ENCODE measurements around the gene CAPN2. TPM values are rescaled to one million over a fixed set of nuclear protein-coding genes. Genes with fewer than 3 reads are reported as not detected.

The CAPN2 gene
- 10 to 100 TPM; 42.8 to 73.0 TPM for total RNA-seq

- peak; percentile 76 for ATAC-seq (replicated peaks)
- Mint-ChIP-seq H3K4me3 (peak within 1 kb of the TSS; percentile 69), H3K9me3 (no peaks in the 10 kb centered on the region), H3K4me1 (peaks cover 42% of the 10 kb centered on the region), H3K36me3 (ENCODE audit: low read depth) (peaks cover 6% of the 10 kb centered on the region), H3K27me3 (no peaks in the 10 kb centered on the region), H3K27ac (peak within 1 kb of the TSS; percentile 39)
Observed at GRCh38 chr1:223712194-223712849, at the start of gene CAPN2. TSS of gene CAPN2 (plus strand) at chr1:223712539. CDS start at chr1:223712641, 102 bp downstream.

GRCh38 chr1:223662943-223663342 is 49.4 kb upstream of the CAPN2 start:
- Mint-ChIP-seq H3K27me3 (peaks cover 3% of the 10 kb centered on the region), H3K9me3 (no peaks in the 10 kb centered on the region), H3K27ac (no peak overlapping the region), H3K4me3 (no peak overlapping the region), H3K4me1 (no peaks in the 10 kb centered on the region), H3K36me3 (ENCODE audit: low read depth) (no peaks in the 10 kb centered on the region)
- ATAC-seq (replicated peaks) = no peak

GRCh38 chr1:223664106-223664505 is 48.2 kb upstream of the CAPN2 start:
- no peaks in the 10 kb centered on the region for H3K36me3 Mint-ChIP-seq (ENCODE audit: low read depth)
- peaks cover 3% of the 10 kb centered on the region for H3K27me3 Mint-ChIP-seq
- H3K4me1 Mint-ChIP-seq = no peaks in the 10 kb centered on the region
- no peaks in the 10 kb centered on the region for H3K9me3 Mint-ChIP-seq
- H3K27ac Mint-ChIP-seq = no peak overlapping the region
- no peak overlapping the region for H3K4me3 Mint-ChIP-seq
- no peak for ATAC-seq (replicated peaks)

GRCh38 chr1:223665592-223666312 is 46.6 kb upstream of the CAPN2 start, which contains the start of gene CAPN8:
TSS of gene CAPN8 (minus strand) at chr1:223665701. CDS start at chr1:223665646, 55 bp downstream.
- Mint-ChIP-seq H3K27ac (no peak within 1 kb of the TSS), H3K27me3 (peaks cover 3% of the 10 kb centered on the region), H3K9me3 (no peaks in the 10 kb centered on the region), H3K4me1 (no peaks in the 10 kb centered on the region), H3K4me3 (no peak within 1 kb of the TSS), H3K36me3 (ENCODE audit: low read depth) (no peaks in the 10 kb centered on the region)
- ATAC-seq (replicated peaks) = no peak

- Mint-ChIP-seq H3K27me3 (no peaks in the 10 kb centered on the region), H3K4me3 (no peak overlapping the region), H3K27ac (no peak overlapping the region), H3K4me1 (no peaks in the 10 kb centered on the region), H3K9me3 (no peaks in the 10 kb centered on the region), H3K36me3 (ENCODE audit: low read depth) (no peaks in the 10 kb centered on the region)
- peak; percentile 7 for ATAC-seq (replicated peaks)
Observed at GRCh38 chr1:223667484-223668182, 44.7 kb upstream of the CAPN2 start.

DNA sequence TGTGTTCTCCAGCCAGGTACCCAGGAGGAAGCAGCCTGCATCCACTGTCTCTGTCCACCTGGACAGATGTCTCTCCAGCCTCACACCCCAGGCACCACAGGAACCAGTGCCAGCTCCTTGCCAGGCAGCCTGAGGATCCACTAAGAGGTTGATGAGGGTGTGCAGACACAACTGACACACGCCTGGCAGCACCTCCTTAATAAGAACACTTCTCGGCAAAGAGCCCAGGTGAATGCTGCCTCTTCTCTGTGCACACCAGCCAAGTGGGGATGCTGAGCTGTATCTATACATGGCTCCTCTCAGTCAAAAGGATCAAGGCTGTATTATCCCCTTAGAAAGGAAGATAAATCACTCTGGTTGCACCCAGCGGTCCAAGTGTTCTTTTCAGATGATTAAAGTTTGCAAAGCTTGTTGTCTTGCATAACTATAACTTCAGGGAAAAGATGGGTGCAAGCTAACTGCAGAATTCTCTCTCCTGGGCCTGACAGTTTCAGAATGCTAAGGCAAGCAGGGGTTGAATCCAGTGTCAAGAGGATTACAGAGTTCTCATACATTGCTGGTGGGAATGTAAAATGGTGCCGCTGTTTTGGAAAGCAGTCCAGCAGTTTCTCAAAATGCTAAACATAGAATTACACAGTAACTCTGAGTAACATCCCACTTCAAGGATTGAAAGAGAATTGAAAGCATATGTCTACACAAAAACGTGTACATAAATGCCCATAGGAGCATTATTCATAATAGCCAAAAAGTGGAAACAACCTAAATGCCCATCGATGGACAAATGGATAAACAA is 43.1 kb upstream of the CAPN2 start:
- H3K27me3 Mint-ChIP-seq = no peaks in the 10 kb centered on the region
- ATAC-seq (replicated peaks) = no peak
- H3K9me3 Mint-ChIP-seq = no peaks in the 10 kb centered on the region
- H3K4me3 Mint-ChIP-seq = no peak overlapping the region
- no peaks in the 10 kb centered on the region for H3K36me3 Mint-ChIP-seq (ENCODE audit: low read depth)
- no peak overlapping the region for H3K27ac Mint-ChIP-seq
- no peaks in the 10 kb centered on the region for H3K4me1 Mint-ChIP-seq

DNA sequence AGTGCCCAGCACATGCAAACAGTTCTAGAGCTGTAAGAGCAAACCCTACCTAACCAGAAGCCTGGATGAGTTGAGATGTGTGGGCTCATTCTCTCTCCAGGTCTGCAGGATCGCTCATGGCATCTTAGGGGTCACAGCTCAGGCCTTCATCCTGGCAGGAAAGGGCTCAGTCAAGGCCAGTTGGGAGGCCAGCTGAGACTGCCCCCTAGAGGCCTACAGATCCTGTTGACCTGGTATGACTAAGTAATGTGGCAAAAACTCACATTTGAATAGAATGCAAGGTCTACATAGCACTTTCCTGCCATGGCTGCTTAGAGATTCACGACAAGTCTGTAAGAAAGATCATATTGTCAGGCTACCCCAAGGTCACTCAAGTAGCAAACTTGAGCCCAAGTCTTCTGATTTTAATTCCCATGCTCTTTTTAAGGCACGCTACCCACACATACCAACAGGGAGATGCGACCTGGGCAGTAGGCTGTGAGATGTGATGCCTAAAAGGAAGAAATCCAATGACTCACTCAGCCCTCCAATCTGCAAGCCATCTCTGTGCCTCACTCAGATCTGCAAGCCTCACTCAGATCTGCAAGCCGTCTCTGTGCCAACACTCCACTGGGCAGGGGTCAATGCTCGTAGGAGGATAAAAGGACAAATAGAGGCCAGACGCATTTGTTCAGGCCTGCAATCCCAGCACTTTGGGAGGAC is 41.7 kb upstream of the CAPN2 start:
- no peak overlapping the region for H3K27ac Mint-ChIP-seq
- H3K9me3 Mint-ChIP-seq = peaks cover 7% of the 10 kb centered on the region
- H3K36me3 Mint-ChIP-seq (ENCODE audit: low read depth) = no peaks in the 10 kb centered on the region
- H3K27me3 Mint-ChIP-seq = no peaks in the 10 kb centered on the region
- ATAC-seq (replicated peaks) = peak; percentile 72
- no peak overlapping the region for H3K4me3 Mint-ChIP-seq
- H3K4me1 Mint-ChIP-seq = no peaks in the 10 kb centered on the region

DNA sequence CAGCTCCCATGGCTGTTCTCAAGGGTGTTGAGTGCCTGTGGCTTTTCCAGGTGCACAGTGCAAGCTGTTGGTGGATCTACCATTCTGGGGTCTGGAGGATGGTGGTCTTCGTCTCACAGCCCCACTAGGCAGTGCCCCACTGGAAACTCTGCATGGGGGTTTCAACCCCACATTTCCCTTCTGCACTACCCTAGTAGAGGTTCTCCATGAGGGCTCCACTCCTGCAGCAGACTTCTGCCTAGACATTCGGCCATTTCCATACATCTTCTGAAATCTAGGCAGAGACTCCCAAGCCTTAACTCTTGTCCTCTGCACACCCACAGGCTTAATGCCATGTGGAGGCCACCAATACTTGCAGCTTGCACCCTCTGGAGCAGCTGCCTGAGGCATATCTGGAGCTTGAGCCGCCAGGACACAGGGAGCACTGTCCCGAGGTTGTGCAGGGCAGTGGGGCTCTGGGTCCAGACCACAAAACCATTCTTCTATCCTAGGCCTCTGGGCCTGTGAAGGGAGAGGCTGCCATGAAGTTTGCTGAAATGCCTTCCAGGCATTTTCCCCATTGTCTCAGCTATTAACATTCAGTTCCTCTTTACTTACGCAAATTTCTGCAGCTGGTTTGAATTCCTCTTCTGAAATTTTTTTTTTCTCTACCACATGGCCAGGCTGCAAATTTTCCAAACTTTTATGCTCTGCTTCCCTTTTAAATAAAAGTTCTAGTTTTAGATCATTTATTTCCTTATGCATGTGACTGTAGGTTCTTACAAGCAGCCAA is 38.0 kb upstream of the CAPN2 start:
- H3K27ac Mint-ChIP-seq = no peak overlapping the region
- H3K27me3 Mint-ChIP-seq = peaks cover 4% of the 10 kb centered on the region
- ATAC-seq (replicated peaks) = no peak
- H3K4me1 Mint-ChIP-seq = no peaks in the 10 kb centered on the region
- H3K4me3 Mint-ChIP-seq = no peak overlapping the region
- peaks cover 10% of the 10 kb centered on the region for H3K9me3 Mint-ChIP-seq
- H3K36me3 Mint-ChIP-seq (ENCODE audit: low read depth) = no peaks in the 10 kb centered on the region

- H3K36me3 Mint-ChIP-seq (ENCODE audit: low read depth) = no peaks in the 10 kb centered on the region
- H3K9me3 Mint-ChIP-seq = peaks cover 10% of the 10 kb centered on the region
- no peak for ATAC-seq (replicated peaks)
- H3K4me3 Mint-ChIP-seq = no peak overlapping the region
- H3K27ac Mint-ChIP-seq = no peak overlapping the region
- H3K27me3 Mint-ChIP-seq = peaks cover 10% of the 10 kb centered on the region
- H3K4me1 Mint-ChIP-seq = no peaks in the 10 kb centered on the region
Observed at GRCh38 chr1:223678841-223679240, 33.5 kb upstream of the CAPN2 start.

DNA sequence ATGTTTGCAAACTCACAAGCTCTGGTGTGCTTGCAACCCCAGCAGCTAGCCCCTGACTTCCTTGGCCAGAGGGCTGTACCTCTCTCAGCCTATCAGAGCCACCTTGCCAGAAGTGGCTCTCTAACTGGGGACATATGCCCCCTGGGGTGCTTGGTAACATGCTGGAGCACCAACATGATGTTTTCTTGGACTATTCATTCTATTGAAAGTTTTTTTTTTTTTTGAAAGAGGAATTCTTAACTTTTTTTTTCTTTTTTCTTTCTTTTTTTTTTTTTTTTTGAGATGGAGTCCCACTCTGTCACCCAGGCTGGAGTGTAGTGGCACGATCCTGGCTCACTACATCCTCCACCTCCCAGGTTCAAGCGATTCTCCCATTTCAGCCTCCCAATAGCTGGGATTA is 32.2 kb upstream of the CAPN2 start:
- Mint-ChIP-seq H3K27ac (no peak overlapping the region), H3K4me3 (no peak overlapping the region), H3K4me1 (no peaks in the 10 kb centered on the region), H3K36me3 (ENCODE audit: low read depth) (no peaks in the 10 kb centered on the region), H3K27me3 (peaks cover 10% of the 10 kb centered on the region), H3K9me3 (peaks cover 3% of the 10 kb centered on the region)
- no peak for ATAC-seq (replicated peaks)

- Mint-ChIP-seq H3K27me3 (peaks cover 11% of the 10 kb centered on the region), H3K4me1 (no peaks in the 10 kb centered on the region), H3K27ac (no peak overlapping the region), H3K36me3 (ENCODE audit: low read depth) (no peaks in the 10 kb centered on the region), H3K9me3 (no peaks in the 10 kb centered on the region), H3K4me3 (no peak overlapping the region)
- peak; percentile 37 for ATAC-seq (replicated peaks)
Observed at GRCh38 chr1:223682502-223682901, 29.8 kb upstream of the CAPN2 start.

- Mint-ChIP-seq H3K4me1 (no peaks in the 10 kb centered on the region), H3K27ac (no peak overlapping the region), H3K9me3 (no peaks in the 10 kb centered on the region), H3K4me3 (no peak overlapping the region), H3K36me3 (ENCODE audit: low read depth) (no peaks in the 10 kb centered on the region), H3K27me3 (peaks cover 12% of the 10 kb centered on the region)
- ATAC-seq (replicated peaks) = no peak
Observed at GRCh38 chr1:223683586-223684487, 28.5 kb upstream of the CAPN2 start.

DNA sequence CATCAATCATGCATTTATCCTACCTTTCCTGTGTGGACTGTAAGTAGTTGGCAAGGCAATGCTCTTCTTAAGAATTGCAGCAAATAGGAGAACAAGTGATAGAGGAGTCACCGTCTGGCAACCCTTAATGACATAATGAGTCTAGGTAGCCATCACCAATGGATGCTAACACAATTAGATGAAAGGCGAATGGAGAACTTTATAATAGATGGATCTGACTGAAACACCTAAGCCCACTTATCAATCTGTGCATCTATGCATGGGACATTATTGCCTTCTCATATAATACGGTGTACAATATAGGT is 27.9 kb upstream of the CAPN2 start:
- H3K4me1 Mint-ChIP-seq = no peaks in the 10 kb centered on the region
- H3K27me3 Mint-ChIP-seq = peaks cover 12% of the 10 kb centered on the region
- no peaks in the 10 kb centered on the region for H3K9me3 Mint-ChIP-seq
- H3K36me3 Mint-ChIP-seq (ENCODE audit: low read depth) = no peaks in the 10 kb centered on the region
- H3K27ac Mint-ChIP-seq = no peak overlapping the region
- ATAC-seq (replicated peaks) = no peak
- no peak overlapping the region for H3K4me3 Mint-ChIP-seq
